Posterior vena cava (tissue), 2 donors: ENCODE results near the gene HYAL1. TPM values are rescaled to one million over a fixed set of nuclear protein-coding genes. Genes with fewer than 3 reads are reported as not detected.

ENCODE experiments used
- DNase-seq: peaks from one replicate; pipeline ENCODE4 v3.0.0-alpha.2; 2020; ENCODE audit warnings: low spot score
- intact Hi-C, 2 donors: fragments of 100-400 bp; cut with DNase I; formaldehyde crosslinking; loops; one replicate each; pipeline versions ENCODE4 v1.14.1 to v1.14.2; 2022 to 2023
- total RNA-seq, 2 donors: library from RNA; stranded (reverse); fragmentation: NEBNext Ultra II Directional; extraction: Animal tissue kit (Norgen Biotek cat#: 25700); gene quantifications; one replicate each; pipeline ENCODE4 v1.2.1, GENCODE V29; 2021
- donor health status: DM: yes; HTN: yes; CAD: no.
- donor health status: DM: yes; HTN: yes; CAD: no.

HYAL1 gene
- total RNA-seq, 2 donors from 2014 or later: 10.6 to 11.7 TPM

GRCh38 chr3:50337175-50337861 is 33.9 kb upstream of the HYAL1 start:
- intact Hi-C loops: loop anchor here in 1 of 2 donors (10.0 kb wide), 1 partner anchor 1717 kb away; the partner anchor contains the start of gene DUSP7

DNA sequence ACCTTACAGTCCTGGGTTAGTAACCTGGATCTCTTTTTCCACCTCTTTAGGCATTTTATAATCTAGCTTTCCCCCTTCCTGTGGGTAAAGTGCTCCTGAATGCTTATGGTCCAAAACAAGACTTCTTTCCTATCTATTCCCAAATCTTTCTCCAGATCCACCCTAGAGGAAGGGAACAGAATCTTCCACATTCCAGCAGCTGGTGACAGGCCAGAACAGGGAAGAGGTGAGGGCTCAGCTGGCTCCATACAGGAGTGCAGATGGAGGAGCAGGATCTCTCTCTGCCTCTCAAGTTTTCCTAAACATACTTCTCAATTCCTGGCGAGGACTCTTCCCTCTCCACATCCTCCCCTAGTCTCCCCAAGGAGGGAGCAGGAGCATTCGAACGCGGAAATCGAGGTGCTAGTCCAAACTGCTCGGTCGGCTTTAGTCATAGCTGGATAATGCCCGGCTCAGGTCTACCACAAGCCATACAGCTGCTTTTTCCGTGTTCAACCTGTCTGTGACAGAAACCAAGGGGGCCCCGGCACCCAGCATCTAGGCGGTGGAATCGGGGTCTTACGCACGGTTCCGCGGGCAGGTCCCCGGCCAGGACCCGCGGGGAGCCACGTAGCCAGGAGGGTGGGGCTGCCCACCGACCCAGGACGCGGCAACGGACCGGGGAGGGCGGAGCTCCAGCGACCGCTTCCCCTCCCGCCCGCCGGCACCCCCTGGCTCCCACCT is 33.2 kb upstream of the HYAL1 start:
- peak; percentile 82 for DNase-seq
- intact Hi-C loops: loop anchor here in 1 of 2 donors (10.0 kb wide), 1 partner anchor 1718 kb away; the partner anchor contains the start of gene DUSP7

More at GRCh38 chr3:50337175-50337861, 33.9 kb upstream of the HYAL1 start:
- peak; percentile 100 for DNase-seq

DNA sequence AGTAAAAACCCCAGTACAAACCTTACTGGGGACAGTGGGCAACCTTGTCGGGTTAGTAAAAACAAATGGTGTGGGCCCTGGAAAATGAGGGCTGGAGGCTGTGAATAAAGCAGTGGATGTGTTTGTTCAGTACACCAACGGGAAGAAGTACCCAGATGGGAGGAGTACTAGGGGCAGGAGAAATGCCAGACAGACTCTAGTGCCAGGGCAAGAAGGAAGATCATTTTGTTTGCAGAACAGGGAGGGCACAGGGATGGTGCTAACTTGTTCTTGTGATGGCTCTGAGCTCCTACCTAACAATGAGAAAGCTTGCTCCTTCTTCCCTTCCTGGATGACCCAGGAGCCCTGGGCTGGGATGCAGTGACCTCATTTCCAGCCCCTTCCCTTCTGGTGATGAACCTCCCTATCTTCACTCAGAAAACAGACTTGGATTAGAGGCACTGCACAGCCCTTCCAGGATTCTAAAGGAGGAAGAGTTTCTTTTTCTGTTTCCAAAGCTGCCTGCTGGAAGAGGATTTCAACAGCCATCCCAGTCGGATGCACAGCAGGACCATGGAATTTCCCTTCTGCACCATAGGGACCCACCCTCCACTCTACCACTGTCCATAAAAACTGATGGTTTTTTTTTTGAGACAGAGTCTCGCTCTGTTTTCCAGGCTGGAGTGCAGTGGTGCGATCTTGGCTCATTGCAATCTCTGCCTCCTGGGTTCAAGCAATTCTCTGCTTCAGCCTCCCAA is 31.1 kb upstream of the HYAL1 start:
- DNase-seq: no peak
- intact Hi-C loops: loop anchor here in 1 of 2 donors (10.0 kb wide), 1 partner anchor 1720 kb away; the partner anchor contains the start of gene DUSP7

DNA sequence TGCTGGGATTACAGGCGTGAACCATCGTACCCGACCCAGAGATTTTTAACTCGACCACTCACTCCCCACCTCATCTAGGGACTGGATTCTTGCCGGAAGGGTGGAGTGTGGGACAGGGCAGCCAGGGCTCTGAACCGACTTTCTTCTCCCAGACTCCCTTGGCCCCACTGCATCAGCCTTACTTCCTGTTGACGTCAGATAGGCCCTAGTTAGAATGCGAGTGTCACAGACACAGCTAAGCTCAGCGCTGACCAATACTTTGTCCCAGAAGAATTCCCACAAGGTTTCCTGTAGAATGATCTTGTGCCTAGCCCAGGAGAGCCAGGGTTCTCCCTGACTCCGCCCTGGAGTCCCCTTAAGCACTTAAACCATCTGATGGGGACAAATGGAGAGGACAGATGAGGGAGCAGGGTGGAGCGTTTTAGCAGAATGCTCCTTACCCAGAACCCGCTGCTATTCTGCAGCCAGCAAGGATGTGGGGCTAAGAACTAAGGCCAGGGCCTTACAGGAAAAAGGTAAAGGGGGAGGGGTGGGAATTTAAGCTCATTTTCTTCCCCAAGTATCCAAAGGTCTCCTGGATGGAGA is 30.5 kb upstream of the HYAL1 start:
- intact Hi-C loops: loop anchor here in 1 of 2 donors (10.0 kb wide), 1 partner anchor 1721 kb away; the partner anchor contains the start of gene DUSP7
- peak; percentile 88 for DNase-seq

DNA sequence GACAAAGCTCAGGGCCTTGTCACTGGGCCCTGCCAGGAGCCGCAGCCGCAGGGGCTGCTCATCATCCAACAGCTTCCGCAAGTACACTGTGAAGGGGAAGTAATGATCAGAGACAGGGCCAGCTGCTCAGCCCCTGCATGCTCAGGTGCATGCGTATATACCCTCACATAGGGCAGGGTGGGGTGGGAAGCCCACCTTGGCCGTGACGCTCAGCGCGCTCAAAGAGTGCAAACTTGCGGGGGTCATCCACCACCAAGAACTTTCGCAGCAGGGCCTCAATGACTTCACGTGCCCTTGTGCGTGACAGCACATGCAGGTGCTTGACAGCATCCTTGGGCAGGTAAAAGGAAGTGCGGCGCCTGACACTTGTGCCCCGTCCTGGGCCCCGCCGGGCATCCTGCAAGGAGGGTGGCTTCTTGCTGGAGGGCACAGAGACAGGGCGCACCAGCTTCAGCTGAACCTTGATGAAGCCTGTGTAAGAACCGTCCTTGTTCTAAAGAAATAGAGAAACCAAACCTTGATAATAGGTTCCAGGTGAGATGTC is 28.1 kb upstream of the HYAL1 start:
- DNase-seq: no peak
- intact Hi-C loops: loop anchor here in 1 of 2 donors (10.0 kb wide), 1 partner anchor 1723 kb away; the partner anchor contains the start of gene DUSP7

DNA sequence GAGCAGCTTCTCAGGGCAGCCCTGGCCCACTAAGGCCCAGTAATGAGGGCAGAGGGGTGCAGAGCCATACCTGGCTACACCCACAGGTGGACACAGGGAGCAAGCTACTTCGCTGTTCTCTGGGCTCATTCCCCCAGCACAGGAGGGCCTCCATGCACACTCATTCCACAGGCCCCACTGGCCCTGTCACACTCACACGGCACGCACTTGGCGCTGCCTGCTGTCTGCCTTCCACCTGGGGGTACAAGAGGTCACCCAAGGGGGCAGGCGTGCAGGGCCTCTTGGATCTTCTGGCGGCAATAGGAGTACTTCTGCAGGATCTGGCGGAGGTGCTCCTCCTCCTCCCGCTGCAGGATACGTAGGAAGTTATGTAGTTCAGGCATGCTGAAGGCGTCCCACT is 27.0 kb upstream of the HYAL1 start:
- no peak for DNase-seq
- intact Hi-C loops: loop anchor here in 1 of 2 donors (10.0 kb wide), 1 partner anchor 1724 kb away; the partner anchor contains the start of gene DUSP7

GRCh38 chr3:50327943-50328691 is 24.7 kb upstream of the HYAL1 start, which contains the start of gene TUSC2:
Gene TUSC2, minus strand, starts transcription at chr3:50328223. Its CDS starts 124 bp downstream, at chr3:50328099.
- intact Hi-C loops: no loop called here
- peak; percentile 99 for DNase-seq

GRCh38 chr3:50327129-50327528 is 23.8 kb upstream of the HYAL1 start:
- no peak for DNase-seq
- intact Hi-C loops: no loop called here

DNA sequence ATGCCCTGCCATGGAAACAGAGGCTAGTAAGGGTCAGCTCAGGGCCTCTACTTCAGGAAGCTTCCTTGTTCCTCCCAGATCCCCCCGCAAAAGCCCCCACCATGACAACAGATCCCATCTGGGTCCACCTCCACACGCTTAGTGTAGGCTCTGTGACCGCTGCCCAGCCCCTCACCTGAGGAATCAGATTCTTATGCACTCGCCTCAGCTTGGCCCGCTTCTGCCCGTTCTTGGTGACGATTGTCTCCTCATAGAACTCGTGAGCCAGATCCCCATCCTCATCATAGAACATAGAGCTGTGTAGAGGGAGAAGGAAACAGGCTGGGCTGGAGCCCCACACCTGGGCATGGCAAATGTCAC is 22.8 kb upstream of the HYAL1 start:
- intact Hi-C loops: no loop called here
- no peak for DNase-seq

- intact Hi-C loops: no loop called here
- no peak for DNase-seq
These were observed 22.3 kb upstream of the HYAL1 start for GRCh38 chr3:50325497-50326181.

- intact Hi-C loops: no loop called here
- no peak for DNase-seq
These were observed 21.7 kb upstream of the HYAL1 start for GRCh38 chr3:50325113-50325480.

DNA sequence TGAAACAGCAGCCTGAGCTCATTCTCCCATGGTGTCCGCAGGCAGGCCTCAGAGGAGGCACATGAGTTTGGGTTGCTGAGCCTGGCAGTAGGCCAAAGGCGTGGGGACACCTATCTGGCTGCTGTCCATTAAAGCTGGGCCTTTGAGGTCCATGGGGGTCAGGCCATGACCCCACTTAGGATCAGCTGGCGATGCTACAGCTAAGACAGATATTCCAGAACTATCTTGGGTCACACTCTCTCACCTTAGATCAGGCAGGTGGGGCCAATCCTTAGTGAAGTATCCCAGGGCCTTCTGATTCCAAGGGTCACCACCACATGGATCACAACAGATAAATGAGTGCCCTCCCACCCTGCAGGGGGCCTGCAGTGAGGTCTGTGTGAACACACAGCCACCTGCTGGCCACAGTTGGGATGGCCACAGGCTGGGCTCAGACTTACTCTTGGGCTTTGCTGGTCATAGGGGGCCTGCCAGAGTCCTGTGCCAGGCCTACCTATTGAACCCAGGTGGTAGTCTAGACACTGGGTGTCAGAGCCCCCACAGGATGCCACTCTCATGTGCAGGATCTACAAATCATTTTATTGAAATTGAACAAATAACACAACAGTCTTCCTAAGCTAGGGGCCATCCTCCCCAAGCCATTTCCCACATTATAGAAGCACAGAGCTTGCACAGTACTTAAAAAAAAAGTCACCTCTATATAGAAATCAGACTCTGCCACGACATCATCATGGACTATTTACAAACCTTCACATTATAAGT is 21.2 kb upstream of the HYAL1 start:
- intact Hi-C loops: no loop called here
- DNase-seq: peak; percentile 89

DNA sequence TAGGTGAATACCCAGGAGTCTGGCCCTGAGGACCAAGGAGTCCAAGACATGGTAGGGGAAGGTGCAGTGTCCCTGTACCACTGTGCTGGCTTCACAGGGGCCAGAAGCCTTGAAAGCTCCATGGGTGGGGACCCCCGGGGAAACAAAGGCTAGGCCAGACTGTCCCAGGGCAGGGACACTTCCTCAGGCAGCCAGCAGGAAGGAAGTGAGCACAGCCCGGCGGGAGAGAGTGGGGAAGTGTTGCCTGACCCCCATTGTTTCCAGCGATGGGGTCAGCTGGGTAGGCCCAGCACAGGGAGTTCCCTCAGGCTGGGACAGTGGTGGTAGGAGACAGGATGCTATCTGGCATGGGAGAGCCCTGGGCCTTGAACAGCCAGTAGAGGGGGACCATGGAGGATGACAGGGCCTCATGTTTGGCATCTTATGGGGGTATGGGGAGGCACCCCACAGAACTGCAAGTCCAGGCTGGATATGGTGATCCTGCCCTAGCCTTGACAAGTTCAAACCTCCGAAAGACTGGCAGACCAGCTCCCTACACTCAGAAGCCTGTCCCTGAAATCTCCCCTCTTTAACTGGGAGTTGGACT is 20.3 kb upstream of the HYAL1 start:
- DNase-seq: peak; percentile 86
- intact Hi-C loops: no loop called here

DNA sequence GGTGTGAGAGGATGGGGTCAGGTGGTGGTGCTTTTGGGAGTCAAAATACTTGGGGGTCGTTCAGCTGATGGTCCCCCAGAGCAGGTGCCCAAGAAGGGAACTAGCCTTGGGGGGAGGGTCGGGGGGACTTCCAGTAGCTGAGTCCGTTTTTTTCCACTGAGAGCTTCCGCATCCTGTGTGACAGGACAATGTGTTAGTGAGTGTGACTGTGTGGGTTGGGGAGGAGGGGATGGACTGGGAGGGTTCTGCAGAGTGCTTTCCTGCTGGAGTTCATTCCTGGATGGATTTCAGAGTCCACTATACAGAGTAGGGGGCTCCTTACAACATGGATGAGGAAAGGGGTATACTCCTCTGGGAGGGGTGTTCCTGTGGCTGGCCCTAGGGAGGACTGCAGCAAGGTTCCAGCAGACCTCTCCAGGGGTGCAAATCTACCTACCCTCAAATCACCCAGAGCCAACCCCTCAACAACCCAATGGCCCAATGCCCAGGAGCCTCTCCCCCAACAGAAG is 19.8 kb upstream of the HYAL1 start:
- no peak for DNase-seq

GRCh38 chr3:50322386-50323091 is 19.2 kb upstream of the HYAL1 start, which contains the start of gene HYAL2:
Gene HYAL2, minus strand, starts transcription at chr3:50322745. Its CDS starts 2,256 bp downstream, at chr3:50320489.
- peak; percentile 91 for DNase-seq
- intact Hi-C loops: loop anchor here in 1 of 2 donors (1.0 kb wide), 1 partner anchor 30 kb away; no protein-coding TSS in a partner anchor

More for the DNA sequence above, 19.8 kb upstream of the HYAL1 start:
- intact Hi-C loops: no loop called here

GRCh38 chr3:50322115-50322385 is 18.7 kb upstream of the HYAL1 start:
- DNase-seq: no peak
- intact Hi-C loops: loop anchor here in 1 of 2 donors (1.0 kb wide), 1 partner anchor 30 kb away; no protein-coding TSS in a partner anchor
